GM19193 (cell line): ENCODE data around the gene C1QTNF1.

ENCODE experiments used
- POLR2A ChIP-seq: IDR thresholded peaks from 4 replicates; pipeline ENCODE4 v1.6.1; 2011; ENCODE audit not compliant: insufficient read depth, insufficient read length; ENCODE audit errors: extremely low read depth

C1QTNF1 gene

GRCh38 chr17:79045842-79046196 is 21.9 kb downstream of the C1QTNF1 start:
- no peak for TF ChIP-seq POLR2A

GRCh38 chr17:79046197-79046915 is 22.4 kb downstream of the C1QTNF1 start:
- no peak for TF ChIP-seq POLR2A

GRCh38 chr17:79046916-79047280 is 22.9 kb downstream of the C1QTNF1 start:
- no peak for TF ChIP-seq POLR2A

GRCh38 chr17:79047291-79047920 is 23.4 kb downstream of the C1QTNF1 start:
- TF ChIP-seq POLR2A: no peak

GRCh38 chr17:79047923-79048825 is 24.2 kb downstream of the C1QTNF1 start:
- TF ChIP-seq POLR2A: no peak

- TF ChIP-seq POLR2A: no peak
Observed at GRCh38 chr17:79048826-79049755, 25.1 kb downstream of the C1QTNF1 start.

- no peak for TF ChIP-seq POLR2A
Observed at GRCh38 chr17:79049821-79050220, 25.9 kb downstream of the C1QTNF1 start.

GRCh38 chr17:79050551-79050950 is 26.6 kb downstream of the C1QTNF1 start:
- no peak for TF ChIP-seq POLR2A

- no peak for TF ChIP-seq POLR2A
Observed at GRCh38 chr17:79051306-79051705, 27.3 kb downstream of the C1QTNF1 start.

- TF ChIP-seq POLR2A: no peak
Observed at GRCh38 chr17:79052131-79052530, 28.2 kb downstream of the C1QTNF1 start.

GRCh38 chr17:79053251-79053925 is 29.4 kb downstream of the C1QTNF1 start:
- no peak for TF ChIP-seq POLR2A

GRCh38 chr17:79054200-79054960 is 30.4 kb downstream of the C1QTNF1 start:
- no peak for TF ChIP-seq POLR2A

GRCh38 chr17:79055197-79055596 is 31.2 kb downstream of the C1QTNF1 start:
- no peak for TF ChIP-seq POLR2A
